HepG2 (cell line): ENCODE measurements around the gene CHDH. TPM values are rescaled to one million over a fixed set of nuclear protein-coding genes. Genes with fewer than 3 reads are reported as not detected.

Source experiments
- FOXA1 ChIP-seq, 2 experiments: fragments of 450-650 bp in 1 of 2; sonication (generic) in 1 of 2; formaldehyde crosslinking in 1 of 2; IDR thresholded peaks; 2 replicates each; pipeline versions ENCODE4 v1.4.0 to v1.6.1; 2016 to 2020; ENCODE audit warnings: missing genetic modification reagents in 1 of 2
- GLI4 ChIP-seq: sonication (generic); formaldehyde crosslinking; IDR thresholded peaks from 2 replicates; pipeline ENCODE4 v1.5.1; 2020; ENCODE audit warnings: missing genetic modification reagents, mild to moderate bottlenecking, moderate library complexity, borderline replicate concordance
- HBP1 ChIP-seq: IDR thresholded peaks from 2 replicates; pipeline ENCODE4 v1.6.1; 2016; ENCODE audit warnings: low read depth, control low read depth
- HNRNPLL ChIP-seq: fragments of 200-400 bp; formaldehyde crosslinking; IDR thresholded peaks from 2 replicates; pipeline ENCODE4 v1.6.1; 2017; ENCODE audit warnings: mild to moderate bottlenecking, low read depth, low read length; ENCODE audit not compliant: poor library complexity, severe bottlenecking
- KDM5A ChIP-seq: fragments of 200-600 bp; sonication (generic); IDR thresholded peaks from 2 replicates; pipeline ENCODE4 v1.7.0; 2018; ENCODE audit warnings: antibody characterized with exemption, mild to moderate bottlenecking, low read length, borderline replicate concordance
- MAX ChIP-seq: IDR thresholded peaks from 2 replicates; pipeline ENCODE4 v1.6.1; 2012; ENCODE audit warnings: inconsistent platforms
- NFE2L2 ChIP-seq: fragments of 150-350 bp; IDR thresholded peaks from 2 replicates; pipeline ENCODE4 v1.6.1; 2014; ENCODE audit warnings: low read length
- NR2F2 ChIP-seq: IDR thresholded peaks from 2 replicates; pipeline ENCODE4 v1.6.1; 2012; ENCODE audit warnings: low read depth, inconsistent platforms, borderline replicate concordance
- PHB2 ChIP-seq: fragments of 450-650 bp; IDR thresholded peaks from 2 replicates; pipeline ENCODE4 v1.6.1; 2018; ENCODE audit not compliant: partially characterized antibody
- REL ChIP-seq: sonication (generic); formaldehyde crosslinking; conservative IDR thresholded peaks from 2 replicates; pipeline ENCODE4 v1.8.0; 2022; ENCODE audit warnings: mild to moderate bottlenecking, missing genetic modification reagents, moderate library complexity
- SPEN ChIP-seq: sonication (generic); formaldehyde crosslinking; IDR thresholded peaks from 2 replicates; pipeline ENCODE4 v1.5.1; 2020; ENCODE audit warnings: low read depth, mild to moderate bottlenecking, missing genetic modification reagents
- TFAP4 ChIP-seq: sonication (generic); IDR thresholded peaks from 2 replicates; pipeline ENCODE4 v1.6.1; 2016; ENCODE audit warnings: low read depth, borderline replicate concordance
- TIGD3 ChIP-seq: sonication (generic); formaldehyde crosslinking; IDR thresholded peaks from 2 replicates; pipeline ENCODE4 v1.5.1; 2020; ENCODE audit warnings: mild to moderate bottlenecking, missing genetic modification reagents, borderline replicate concordance
- TOPORS ChIP-seq: sonication (generic); formaldehyde crosslinking; IDR thresholded peaks from 2 replicates; pipeline ENCODE4 v1.8.0; 2023; ENCODE audit warnings: mild to moderate bottlenecking, missing genetic modification reagents
- ZNF230 ChIP-seq: sonication (generic); formaldehyde crosslinking; IDR thresholded peaks from 2 replicates; pipeline ENCODE4 v1.4.0; 2020; ENCODE audit warnings: mild to moderate bottlenecking, missing genetic modification reagents
- ZNF24 ChIP-seq: fragments of 450-650 bp; IDR thresholded peaks from 2 replicates; pipeline ENCODE4 v1.6.1; 2017; ENCODE audit warnings: antibody characterized with exemption, mild to moderate bottlenecking
- ZNF34 ChIP-seq: sonication (generic); formaldehyde crosslinking; IDR thresholded peaks from 2 replicates; pipeline ENCODE4 v1.4.0; 2020; ENCODE audit warnings: mild to moderate bottlenecking, missing genetic modification reagents, borderline replicate concordance
- ZNF350 ChIP-seq: sonication (generic); formaldehyde crosslinking; IDR thresholded peaks from 2 replicates; pipeline ENCODE4 v1.4.0; 2020; ENCODE audit warnings: mild to moderate bottlenecking, low read depth, missing genetic modification reagents, borderline replicate concordance
- ZNF576 ChIP-seq: sonication (generic); formaldehyde crosslinking; IDR thresholded peaks from 2 replicates; pipeline ENCODE4 v1.4.0; 2020; ENCODE audit warnings: mild to moderate bottlenecking, missing genetic modification reagents
- ZNF747 ChIP-seq: sonication (generic); formaldehyde crosslinking; IDR thresholded peaks from 2 replicates; pipeline ENCODE4 v1.8.1; 2023; ENCODE audit warnings: missing genetic modification reagents, mild to moderate bottlenecking, borderline replicate concordance
- ZNF784 ChIP-seq: sonication (generic); formaldehyde crosslinking; IDR thresholded peaks from 2 replicates; pipeline ENCODE4 v1.5.1; 2020; ENCODE audit warnings: missing genetic modification reagents, mild to moderate bottlenecking, borderline replicate concordance
- ZNF792 ChIP-seq: IDR thresholded peaks from 2 replicates; pipeline ENCODE4 v1.6.1; 2016
- ZZZ3 ChIP-seq: sonication (generic); formaldehyde crosslinking; IDR thresholded peaks from 2 replicates; pipeline ENCODE4 v1.4.0; 2020; ENCODE audit warnings: missing genetic modification reagents, mild to moderate bottlenecking, borderline replicate concordance
- polyA plus RNA-seq, 8 experiments: library from polyadenylated mRNA; depleted of rRNA in 3 of 8; stranded (reverse) in 7 of 8; unstranded in 1 of 8; fragments of >200 nt; fragmentation: Illumina TruSeq in 4 of 8; extraction: Trizol in 4 of 8; gene quantifications; 2 replicates each; pipeline versions ENCODE4 v1.2.1 to v1.2.3, GENCODE V29; 2011 to 2016; ENCODE audit warnings: low read depth in 4 of 8, missing spikeins in 1 of 8, mixed read lengths in 1 of 8; ENCODE audit not compliant: insufficient read depth in 1 of 8
- total RNA-seq, 5 experiments: library from RNA; depleted of rRNA; stranded (reverse); fragments of >200 nt; fragmentation: Illumina TruSeq; extraction: Trizol; gene quantifications; 2 replicates each; pipeline ENCODE4 v1.2.3, GENCODE V29; 2016; ENCODE audit warnings: low read depth in 1 of 5

CHDH gene
- total and polyA plus RNA-seq, 2 of the 13 experiments (the other 11 are each of a cell fraction or from before 2014, with no cell fraction given) = 28.1 to 48.9 TPM

GRCh38 chr3:53891497-53892285 is 45.5 kb upstream of the CHDH start, which contains the start of gene SELENOK (continued):
- TF ChIP-seq NR2F2 = no peak
- no peak for TF ChIP-seq TOPORS (CRISPR knock-in tag)
- no peak for TF ChIP-seq PHB2
- 0 out of 2 replicates have a peak, but pooled peaks have one; percentile 60 for TF ChIP-seq ZNF34 (CRISPR knock-in tag)
- peak; percentile 77 for TF ChIP-seq KDM5A
- TF ChIP-seq HBP1 (CRISPR knock-in tag) = no peak
- TF ChIP-seq NFE2L2 = peak; percentile 74
- no peak for TF ChIP-seq ZNF576
- TF ChIP-seq ZNF230 (CRISPR knock-in tag) = peak; percentile 92; the same call in 1 of the 2 replicates
- peak; percentile 87; the same call in 1 of the 2 replicates for TF ChIP-seq ZNF350
- TF ChIP-seq ZNF24 = no peak
- peak; percentile 41; the same call in 1 of the 2 replicates for TF ChIP-seq ZNF792 (CRISPR knock-in tag)
- TF ChIP-seq SPEN (CRISPR knock-in tag) = peak; percentile 76
- no peak for TF ChIP-seq FOXA1 (IDR thresholded peaks at IDR 0.05)
- 0 out of 2 replicates have a peak, but pooled peaks have one; percentile 2 for TF ChIP-seq FOXA1 (CRISPR knock-in tag; IDR thresholded peaks at IDR 0.05)
- TF ChIP-seq MAX = peak; percentile 83
- peak; percentile 49; the same call in 1 of the 2 replicates for TF ChIP-seq TFAP4
- TF ChIP-seq ZZZ3 (CRISPR knock-in tag) = peak; percentile 48; the same call in 1 of the 2 replicates
- TF ChIP-seq HNRNPLL = peak; percentile 23
- no peak for TF ChIP-seq GLI4
- 0 out of 2 replicates have a peak, but pooled peaks have one; percentile 69 for TF ChIP-seq REL
- TF ChIP-seq ZNF784 = no peak
- TF ChIP-seq TIGD3 (CRISPR knock-in tag) = peak; percentile 73; the same call in 1 of the 2 replicates
- peak; percentile 78; the same call in 1 of the 2 replicates for TF ChIP-seq ZNF747 (CRISPR knock-in tag)
